GM12874 (cell line): ENCODE results near the gene DNMT3B.

Experiments used
- TF ChIP-seq, protein P1 (sequence below): IDR thresholded peaks from 2 replicates; pipeline ENCODE4 v1.5.1; 2011; ENCODE audit warnings: low read depth, mild to moderate bottlenecking, control low read depth, low read length, moderate library complexity; ENCODE audit not compliant: insufficient read depth

The DNMT3B gene

DNA sequence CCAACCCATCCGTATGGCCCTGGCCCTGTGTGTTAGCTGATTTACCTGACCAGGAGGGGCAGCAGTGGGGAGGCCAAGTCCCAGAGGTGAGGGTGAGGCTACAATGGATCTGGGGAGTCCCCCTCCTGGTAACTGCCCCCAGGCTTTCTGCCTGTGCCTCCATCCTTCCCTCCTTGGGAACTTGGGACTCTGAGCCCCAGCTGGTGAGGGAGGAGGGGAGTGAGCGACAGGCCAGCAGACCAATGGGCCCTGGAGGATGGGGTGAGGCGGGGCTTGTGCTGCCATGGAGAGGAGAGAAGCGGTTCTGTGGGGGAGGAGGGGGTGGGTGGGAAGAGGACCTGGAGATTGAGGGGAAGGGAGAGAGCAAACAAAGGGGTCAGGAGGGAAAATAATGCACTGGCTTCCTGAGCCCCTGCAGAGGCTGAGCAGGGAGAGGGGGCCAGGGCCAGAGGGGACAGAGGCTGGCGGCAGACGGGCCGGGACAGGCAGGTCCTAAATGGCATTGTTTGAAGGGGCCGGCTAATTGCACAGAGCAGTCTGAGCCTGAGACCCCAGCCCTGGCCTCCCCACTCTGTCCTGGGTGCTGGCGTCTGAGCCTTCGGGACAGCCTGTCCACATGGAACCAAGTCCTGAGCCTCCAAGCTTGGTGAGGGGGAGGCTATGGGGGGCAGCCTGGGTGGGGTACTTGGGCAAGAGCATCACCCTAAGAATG is 17.5 kb downstream of the DNMT3B start:
- TF ChIP-seq, protein P1, sequence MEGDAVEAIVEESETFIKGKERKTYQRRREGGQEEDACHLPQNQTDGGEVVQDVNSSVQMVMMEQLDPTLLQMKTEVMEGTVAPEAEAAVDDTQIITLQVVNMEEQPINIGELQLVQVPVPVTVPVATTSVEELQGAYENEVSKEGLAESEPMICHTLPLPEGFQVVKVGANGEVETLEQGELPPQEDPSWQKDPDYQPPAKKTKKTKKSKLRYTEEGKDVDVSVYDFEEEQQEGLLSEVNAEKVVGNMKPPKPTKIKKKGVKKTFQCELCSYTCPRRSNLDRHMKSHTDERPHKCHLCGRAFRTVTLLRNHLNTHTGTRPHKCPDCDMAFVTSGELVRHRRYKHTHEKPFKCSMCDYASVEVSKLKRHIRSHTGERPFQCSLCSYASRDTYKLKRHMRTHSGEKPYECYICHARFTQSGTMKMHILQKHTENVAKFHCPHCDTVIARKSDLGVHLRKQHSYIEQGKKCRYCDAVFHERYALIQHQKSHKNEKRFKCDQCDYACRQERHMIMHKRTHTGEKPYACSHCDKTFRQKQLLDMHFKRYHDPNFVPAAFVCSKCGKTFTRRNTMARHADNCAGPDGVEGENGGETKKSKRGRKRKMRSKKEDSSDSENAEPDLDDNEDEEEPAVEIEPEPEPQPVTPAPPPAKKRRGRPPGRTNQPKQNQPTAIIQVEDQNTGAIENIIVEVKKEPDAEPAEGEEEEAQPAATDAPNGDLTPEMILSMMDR: no peak

DNA sequence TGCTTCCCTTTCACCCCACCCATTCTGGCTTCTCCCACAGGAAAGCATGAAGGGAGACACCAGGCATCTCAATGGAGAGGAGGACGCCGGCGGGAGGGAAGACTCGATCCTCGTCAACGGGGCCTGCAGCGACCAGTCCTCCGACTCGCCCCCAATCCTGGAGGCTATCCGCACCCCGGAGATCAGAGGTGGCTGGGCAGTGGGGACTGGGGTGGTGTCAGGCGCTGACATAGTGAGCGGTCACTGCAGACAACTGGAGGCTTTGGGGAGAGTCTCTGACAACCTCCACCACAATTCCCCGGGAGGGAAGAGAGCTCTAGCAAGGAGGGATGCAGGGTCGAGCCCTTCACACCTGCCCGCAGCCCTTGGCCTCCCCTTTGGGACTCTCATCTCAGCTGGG is 18.1 kb downstream of the DNMT3B start:
- TF ChIP-seq, protein P1: no peak

DNA sequence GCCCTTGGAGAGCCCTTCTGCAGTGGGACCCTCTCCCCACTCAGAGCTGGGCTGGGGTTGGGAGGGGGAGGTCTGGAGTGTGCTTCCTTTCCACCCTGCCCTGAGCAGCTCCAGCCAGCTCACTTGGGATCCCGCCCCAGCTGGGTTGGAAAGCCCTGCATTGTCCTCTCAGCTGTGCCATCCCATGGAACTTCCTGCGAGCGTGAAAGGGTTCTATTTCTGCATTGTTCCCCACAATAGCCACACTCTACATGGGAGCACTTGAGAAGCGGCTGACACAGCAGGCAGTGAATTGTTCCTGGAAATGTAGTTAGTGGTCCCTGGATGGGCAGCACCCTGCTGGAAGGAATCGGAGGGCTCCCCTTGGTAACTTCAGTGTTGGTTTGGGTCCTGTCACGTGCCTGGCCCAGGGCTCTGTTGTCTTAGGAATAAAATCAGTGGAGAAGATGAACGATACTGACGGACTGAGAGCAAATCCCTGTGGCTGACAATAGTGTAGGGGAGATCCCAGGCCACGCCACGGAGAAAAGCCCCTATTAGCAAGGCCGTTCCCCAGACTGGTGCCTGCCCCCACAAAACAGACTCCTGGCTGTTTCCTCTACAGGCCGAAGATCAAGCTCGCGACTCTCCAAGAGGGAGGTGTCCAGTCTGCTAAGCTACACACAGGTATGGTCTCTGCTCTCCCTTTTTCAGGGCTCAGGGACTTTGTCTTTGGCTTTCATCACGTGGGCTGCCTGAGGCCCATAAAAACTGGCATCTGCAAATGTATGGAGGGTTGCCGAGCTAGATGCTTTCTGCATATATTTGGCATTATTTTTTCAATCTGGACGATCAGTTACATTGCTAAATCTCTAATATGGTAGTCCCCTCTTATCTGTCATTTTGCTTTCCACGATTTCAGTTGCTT is 18.8 kb downstream of the DNMT3B start:
- TF ChIP-seq, protein P1: no peak

DNA sequence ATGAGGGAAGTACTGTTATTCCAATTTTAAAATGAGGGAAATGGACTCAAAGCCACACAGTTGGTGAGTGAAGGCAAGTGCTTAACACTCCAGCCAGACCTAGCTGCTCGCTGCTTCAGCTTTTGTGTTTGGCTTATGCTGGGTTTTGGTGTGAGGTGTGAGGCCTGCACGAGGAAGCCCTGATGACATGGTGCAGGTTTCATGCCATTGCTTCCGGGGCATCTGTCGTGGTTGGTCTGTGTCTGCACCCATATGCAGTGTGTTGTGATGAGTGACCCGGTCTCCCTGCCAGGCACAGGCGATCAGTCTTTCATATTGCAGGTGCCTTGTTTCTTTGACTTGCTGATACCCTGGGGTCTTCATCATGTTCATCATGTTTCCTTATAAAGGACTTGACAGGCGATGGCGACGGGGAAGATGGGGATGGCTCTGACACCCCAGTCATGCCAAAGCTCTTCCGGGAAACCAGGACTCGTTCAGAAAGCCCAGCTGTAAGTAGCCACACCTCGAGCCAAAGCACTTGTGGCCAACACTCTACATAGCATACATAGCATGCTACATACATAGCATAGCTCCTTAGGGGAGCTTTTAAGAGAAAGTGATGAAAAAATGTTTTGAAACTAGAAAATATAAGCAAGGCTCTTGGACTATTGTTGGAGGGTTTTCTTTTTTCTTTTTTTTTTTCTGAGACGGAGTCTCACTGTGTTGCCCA is 22.3 kb downstream of the DNMT3B start:
- TF ChIP-seq, protein P1: no peak

DNA sequence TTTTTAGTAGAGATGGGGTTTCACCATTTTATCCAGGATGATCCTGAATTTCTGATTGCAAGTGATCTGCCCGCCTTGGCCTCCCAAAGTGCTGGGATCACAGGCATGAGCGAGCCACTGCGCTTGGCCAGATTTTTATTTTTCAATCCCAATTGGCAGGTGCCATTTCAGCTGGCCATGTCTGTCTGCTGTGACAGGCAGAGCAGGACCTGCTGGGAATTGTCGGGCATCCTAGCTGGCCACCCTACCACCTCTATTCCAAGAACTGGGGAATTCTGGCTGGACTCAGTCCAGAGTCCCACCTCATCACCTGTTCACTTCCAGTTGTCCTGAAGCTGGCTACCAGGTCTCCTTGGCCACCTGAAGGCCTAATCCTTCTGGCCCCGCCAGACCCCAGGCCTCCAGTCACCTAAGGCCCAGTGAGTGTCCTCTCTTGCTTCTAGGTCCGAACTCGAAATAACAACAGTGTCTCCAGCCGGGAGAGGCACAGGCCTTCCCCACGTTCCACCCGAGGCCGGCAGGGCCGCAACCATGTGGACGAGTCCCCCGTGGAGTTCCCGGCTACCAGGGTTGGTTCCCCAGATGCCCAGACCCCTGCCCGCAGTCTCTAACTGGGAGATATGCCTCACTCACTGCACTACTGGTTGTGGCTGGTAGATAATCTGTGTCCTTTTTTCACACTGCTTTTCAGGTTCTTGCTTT is 24.0 kb downstream of the DNMT3B start:
- TF ChIP-seq, protein P1: no peak

DNA sequence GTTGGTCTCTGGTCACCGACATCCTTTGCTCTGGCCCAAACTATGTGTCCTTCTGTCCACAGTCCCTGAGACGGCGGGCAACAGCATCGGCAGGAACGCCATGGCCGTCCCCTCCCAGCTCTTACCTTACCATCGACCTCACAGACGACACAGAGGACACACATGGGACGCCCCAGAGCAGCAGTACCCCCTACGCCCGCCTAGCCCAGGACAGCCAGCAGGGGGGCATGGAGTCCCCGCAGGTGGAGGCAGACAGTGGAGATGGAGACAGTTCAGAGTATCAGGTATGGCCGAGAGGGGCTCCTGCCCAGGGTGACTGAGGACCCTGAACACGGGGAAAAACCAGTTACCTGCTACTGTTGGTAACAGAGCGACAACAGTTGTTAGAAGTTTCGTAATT is 25.0 kb downstream of the DNMT3B start:
- TF ChIP-seq, protein P1: 0 out of 2 replicates have a peak, but pooled peaks have one; percentile 8
